H1 (cell line): ENCODE measurements around the gene ARHGEF10L. TPM values are rescaled to one million over a fixed set of nuclear protein-coding genes. Genes with fewer than 3 reads are reported as not detected.

ENCODE experiments used
- CTCF ChIA-PET: fragments of 300-600 bp; sonication (Branson Sonifier 250); formaldehyde crosslinking; loops from one replicate; lab custom pipeline; 2021; ENCODE audit not compliant: partially characterized antibody; lab: Charles Lee
- POLR2A ChIA-PET: fragments of 300-600 bp; sonication (Branson Sonifier 250); formaldehyde crosslinking; loops from one replicate; lab custom pipeline; 2021; ENCODE audit warnings: inconsistent platforms; ENCODE audit not compliant: partially characterized antibody; lab: Charles Lee
- DNase-seq, 2 experiments: peaks; one replicate each; pipeline versions ENCODE4 v3.0.0 to v3.0.0-alpha.2; 2010 to 2022; ENCODE audit warnings: low spot score in 2 of 2, low read depth in 1 of 2, mixed read lengths in 1 of 2
- FAIRE-seq: peaks from 2 replicates; lab custom pipeline; 2011; peaks lifted over from hg19 to GRCh38; lab: Jason Lieb, UNC
- H2AFZ ChIP-seq: 2 replicates; pipeline ENCODE4 v1.8.1; 2012; ENCODE audit warnings: low read length, inconsistent platforms
- H2AK5ac ChIP-seq: 2 replicates; pipeline ENCODE4 v1.6.1; 2013; ENCODE audit warnings: low read depth, low read length
- H2BK120ac ChIP-seq: replicated peaks from 2 replicates; pipeline ENCODE3; 2013; ENCODE audit warnings: low read depth, low read length, inconsistent platforms
- H2BK12ac ChIP-seq: 2 replicates; pipeline ENCODE4 v1.6.1; 2013; ENCODE audit warnings: low read depth, low read length
- H2BK15ac ChIP-seq: 2 replicates; pipeline ENCODE4 v1.6.1; 2013; ENCODE audit warnings: low read length
- H2BK20ac ChIP-seq: 2 replicates; pipeline ENCODE4 v1.6.1; 2013; ENCODE audit warnings: low read length
- H2BK5ac ChIP-seq: 2 replicates; pipeline ENCODE4 v1.6.1; 2013; ENCODE audit warnings: low read depth, low read length
- H3K14ac ChIP-seq: 2 replicates; pipeline ENCODE4 v1.6.1; 2013; ENCODE audit warnings: inconsistent platforms; ENCODE audit not compliant: insufficient read length
- H3K18ac ChIP-seq: 2 replicates; pipeline ENCODE4 v1.6.1; 2013; ENCODE audit warnings: low read length; ENCODE audit errors: extremely low read depth
- H3K23ac ChIP-seq: 2 replicates; pipeline ENCODE4 v1.6.1; 2013; ENCODE audit warnings: inconsistent platforms; ENCODE audit not compliant: insufficient read length
- H3K23me2 ChIP-seq: 2 replicates; pipeline ENCODE4 v1.6.1; 2013; ENCODE audit warnings: low read depth, low read length
- H3K27ac ChIP-seq: 2 replicates; pipeline ENCODE4 v1.6.1; 2011; ENCODE audit warnings: low read depth, low read length, inconsistent platforms
- H3K27me3 ChIP-seq, 4 experiments: replicated peaks in 1 of 4; 1 replicate in 1 of 4; 2 replicates in 3 of 4; pipeline versions ENCODE4 v1.6.1 to v1.8.1; 2011 to 2013; ENCODE audit warnings: low read length in 3 of 4, mild to moderate bottlenecking in 3 of 4, inconsistent platforms in 2 of 4, mixed read lengths in 2 of 4, moderate library complexity in 1 of 4; ENCODE audit not compliant: control insufficient read depth in 3 of 4, insufficient read depth in 3 of 4; ENCODE audit errors: extremely low read depth in 1 of 4
- H3K36me3 ChIP-seq, 4 experiments: 2 replicates each; pipeline versions ENCODE4 v1.6.1 to v1.8.1; 2011 to 2013; ENCODE audit warnings: mild to moderate bottlenecking in 4 of 4, low read length in 3 of 4, moderate library complexity in 2 of 4, control low read depth in 1 of 4, inconsistent platforms in 1 of 4; ENCODE audit not compliant: insufficient read depth in 4 of 4, control insufficient read depth in 2 of 4
- H3K4ac ChIP-seq: replicated peaks from 2 replicates; pipeline ENCODE3; 2013; ENCODE audit warnings: low read length, low read depth, mixed read lengths, inconsistent platforms; ENCODE audit not compliant: insufficient read length
- H3K4me1 ChIP-seq, 4 experiments: replicated peaks in 1 of 4; 1 replicate in 1 of 4; 2 replicates in 3 of 4; pipeline versions ENCODE4 v1.6.1 to v1.8.1; 2011 to 2013; ENCODE audit warnings: low read length in 3 of 4, inconsistent platforms in 2 of 4, mixed read lengths in 1 of 4; ENCODE audit not compliant: insufficient read depth in 4 of 4, control insufficient read depth in 3 of 4
- H3K4me2 ChIP-seq, 2 experiments: 2 replicates each; pipeline versions ENCODE4 v1.6.1 to v1.8.1; 2011 to 2013; ENCODE audit warnings: low read depth in 2 of 2, low read length in 2 of 2, control low read depth in 1 of 2, inconsistent platforms in 1 of 2, mild to moderate bottlenecking in 1 of 2; ENCODE audit not compliant: insufficient read depth in 1 of 2
- H3K4me3 ChIP-seq, 4 experiments: fragments of 200-600, 300-600 bp in 1 of 4; sonication (generic), shearing (Covaris generic), sonication (Bioruptor Twin) in 1 of 4; 2 replicates each; pipeline versions ENCODE4 v1.5.1 to v1.8.1; 2011 to 2016; ENCODE audit warnings: low read length in 4 of 4, low read depth in 3 of 4, control low read depth in 2 of 4, inconsistent platforms in 2 of 4, mild to moderate bottlenecking in 2 of 4, mixed read lengths in 1 of 4, moderate library complexity in 1 of 4; ENCODE audit not compliant: insufficient read depth in 2 of 4; ENCODE audit errors: extremely low read depth in 1 of 4
- H3K56ac ChIP-seq: replicated peaks from 2 replicates; pipeline ENCODE3; 2013; ENCODE audit warnings: low read depth, mild to moderate bottlenecking, mixed read lengths, low read length, inconsistent platforms; ENCODE audit not compliant: insufficient read length
- H3K79me1 ChIP-seq: 2 replicates; pipeline ENCODE4 v1.6.1; 2013; ENCODE audit warnings: low read depth, low read length, control low read depth
- H3K79me2 ChIP-seq, 2 experiments: 2 replicates each; pipeline versions ENCODE4 v1.6.1 to v1.8.1; 2012 to 2013; ENCODE audit warnings: low read length in 2 of 2, mild to moderate bottlenecking in 2 of 2, inconsistent platforms in 1 of 2; ENCODE audit not compliant: insufficient read depth in 2 of 2, control insufficient read depth in 1 of 2
- H3K9ac ChIP-seq, 4 experiments: replicated peaks in 1 of 4; 1 replicate in 1 of 4; 2 replicates in 3 of 4; pipeline versions ENCODE4 v1.6.1 to v1.8.1; 2011 to 2013; ENCODE audit warnings: low read depth in 3 of 4, low read length in 3 of 4, control low read depth in 2 of 4, mild to moderate bottlenecking in 2 of 4, moderate library complexity in 2 of 4, inconsistent platforms in 1 of 4; ENCODE audit errors: extremely low read depth in 1 of 4
- H3K9me3 ChIP-seq, 2 experiments: 2 replicates each; pipeline versions ENCODE4 v1.6.1 to v1.8.1; 2012 to 2013; ENCODE audit warnings: mild to moderate bottlenecking in 2 of 2, moderate library complexity in 2 of 2, control low read depth in 1 of 2, inconsistent platforms in 1 of 2, low read depth in 1 of 2, low read length in 1 of 2, mixed read lengths in 1 of 2; ENCODE audit not compliant: insufficient read depth in 2 of 2
- H4K20me1 ChIP-seq, 2 experiments: replicated peaks in 1 of 2; 2 replicates each; pipeline versions ENCODE3 to v1.8.1; 2011 to 2013; ENCODE audit warnings: inconsistent platforms in 2 of 2, low read length in 2 of 2, mild to moderate bottlenecking in 1 of 2; ENCODE audit not compliant: insufficient read depth in 2 of 2, control insufficient read depth in 1 of 2
- H4K5ac ChIP-seq: 2 replicates; pipeline ENCODE4 v1.6.1; 2013; ENCODE audit warnings: low read length, low read depth, mixed read lengths, inconsistent platforms; ENCODE audit not compliant: insufficient read length
- H4K8ac ChIP-seq: 2 replicates; pipeline ENCODE4 v1.8.0; 2013; ENCODE audit warnings: mild to moderate bottlenecking, moderate library complexity, low read length, inconsistent platforms; ENCODE audit not compliant: insufficient read depth; ENCODE audit errors: extremely low read depth
- H4K91ac ChIP-seq: replicated peaks from 2 replicates; pipeline ENCODE3; 2013; ENCODE audit warnings: low read length, mixed read lengths, inconsistent platforms; ENCODE audit not compliant: insufficient read length
- ATF3 ChIP-seq: IDR thresholded peaks from 2 replicates; pipeline ENCODE4 v1.6.1; 2011; ENCODE audit warnings: low read depth, mild to moderate bottlenecking, low read length; ENCODE audit not compliant: insufficient read depth
- CTCF ChIP-seq, 3 experiments: IDR thresholded peaks; 1 replicate in 2 of 3; 2 replicates in 1 of 3; pipeline versions ENCODE4 v1.5.1 to v1.6.1; 2011; ENCODE audit warnings: low read length in 3 of 3, mild to moderate bottlenecking in 3 of 3, inconsistent platforms in 2 of 3, low read depth in 1 of 3, moderate library complexity in 1 of 3; ENCODE audit not compliant: insufficient read depth in 1 of 3; ENCODE audit errors: control extremely low read depth in 1 of 3
- E2F6 ChIP-seq: IDR thresholded peaks from 2 replicates; pipeline ENCODE4 v1.6.1; 2012; ENCODE audit warnings: inconsistent platforms
- EGR1 ChIP-seq: IDR thresholded peaks from 2 replicates; pipeline ENCODE4 v1.6.1; 2011; ENCODE audit warnings: low read depth, low read length, borderline replicate concordance
- EZH2 ChIP-seq: fragments of 200-600 bp; sonication (generic); IDR thresholded peaks from 2 replicates; pipeline ENCODE4 v1.7.1; 2012; ENCODE audit warnings: low read depth, mild to moderate bottlenecking, moderate library complexity, low read length, inconsistent platforms; ENCODE audit not compliant: severe bottlenecking
- GTF2F1 ChIP-seq: IDR thresholded peaks from 2 replicates; pipeline ENCODE4 v1.6.1; 2012; ENCODE audit warnings: low read depth, low read length, improper control_type of control experiment, borderline replicate concordance
- HDAC2 ChIP-seq, 2 experiments: fragments of 300-600 bp in 1 of 2; sonication (generic) in 1 of 2; IDR thresholded peaks; 2 replicates each; pipeline ENCODE4 v1.6.1; 2011 to 2012; ENCODE audit warnings: low read depth in 2 of 2, low read length in 2 of 2, mild to moderate bottlenecking in 2 of 2, moderate library complexity in 2 of 2, borderline replicate concordance in 1 of 2, inconsistent platforms in 1 of 2
- SAP30 ChIP-seq: fragments of 300-600 bp; sonication (generic); IDR thresholded peaks from 2 replicates; pipeline ENCODE4 v1.7.1; 2012; ENCODE audit warnings: low read length, moderate library complexity, mild to moderate bottlenecking, inconsistent platforms; ENCODE audit not compliant: insufficient read depth, insufficient replicate concordance
- WGBS, 2 experiments: shearing (Covaris generic) in 1 of 2; methylation state at CpG; one replicate each; pipeline versions ENCODE4 v1.1.6 to v1.1.7; 2013 to 2015; ENCODE audit warnings: low lambda C conversion rate in 2 of 2, mixed read lengths in 2 of 2, inconsistent platforms in 1 of 2, low coverage in 1 of 2, missing lambda C conversion rate in 1 of 2; ENCODE audit not compliant: insufficient replicate concordance in 2 of 2, insufficient coverage in 1 of 2, insufficient read length in 1 of 2; ENCODE audit errors: extremely low coverage in 1 of 2, missing lambda C conversion rate in 1 of 2; 5-methylcytosine and 5-hydroxymethylcytosine counted together
- polyA plus RNA-seq, 7 experiments: library from polyadenylated mRNA; depleted of rRNA in 3 of 7; stranded (reverse) in 5 of 7; unstranded in 2 of 7; fragments of >200 nt in 5 of 7; fragments of 200-250 nt in 2 of 7; gene quantifications; 1 replicate in 5 of 7; 2 replicates in 1 of 7; 4 replicates in 1 of 7; pipeline versions ENCODE4 v1.2.1 to v1.2.3, GENCODE V29; 2011 to 2013; ENCODE audit warnings: missing spikeins in 2 of 7, mixed read lengths in 2 of 7
- total RNA-seq: library from RNA; stranded (reverse); fragmentation: NEBNext Ultra II Directional; extraction: Animal tissue kit (Norgen Biotek cat#: 25700); gene quantifications from 2 replicates; pipeline ENCODE4 v1.2.1, GENCODE V29; 2021

Gene ARHGEF10L
- total and polyA plus RNA-seq, 2 of the 8 experiments (the other 6 are each of a cell fraction or from before 2014, with no cell fraction given), result 33.6 to 39.6 TPM

GRCh38 chr1:17621691-17622090 is 82.2 kb downstream of the ARHGEF10L start:
- H3K9me3 ChIP-seq, result no peaks in the 10 kb centered on the region
- H3K27ac ChIP-seq, result no peak overlapping the region
- ChIA-PET POLR2A (interaction anchor here (0.9 kb wide), 1 partner anchor 72 kb away, joined by 3 read pairs; no protein-coding TSS in a partner anchor), CTCF (interaction anchor here (0.8 to 7.2 kb wide), 6 partner anchors 8 to 119 kb away, joined by 3 to 76 read pairs (median 4); no protein-coding TSS in a partner anchor)
- no peaks in the 10 kb centered on the region for H3K27me3 ChIP-seq
- H2BK120ac ChIP-seq, result no peak overlapping the region
- H2BK12ac ChIP-seq, result no peak overlapping the region
- no peak overlapping the region for H2AK5ac ChIP-seq
- no peak overlapping the region for H2BK20ac ChIP-seq
- H4K5ac ChIP-seq, result no peak overlapping the region
- FAIRE-seq (no peak), DNase-seq (no peak)
- no peak overlapping the region for H3K56ac ChIP-seq
- H4K8ac ChIP-seq, result no peak overlapping the region
- peaks cover 0 to 7% (median 5%) of the 10 kb centered on the region in 4 experiments; a peak in 4 of 8 replicates for H3K36me3 ChIP-seq
- H2AFZ ChIP-seq, result no peak overlapping the region
- peaks cover 2 to 8% of the 10 kb centered on the region in 2 experiments for H4K20me1 ChIP-seq
- no peak overlapping the region for H3K18ac ChIP-seq
- no peaks in the 10 kb centered on the region for H3K79me1 ChIP-seq
- H3K14ac ChIP-seq, result no peak overlapping the region
- H2BK5ac ChIP-seq, result no peak overlapping the region
- H3K23ac ChIP-seq, result no peak overlapping the region
- no peak overlapping the region for H4K91ac ChIP-seq
- H3K79me2 ChIP-seq, result no peaks in the 10 kb centered on the region
- H3K4me1 ChIP-seq, result no peaks in the 10 kb centered on the region
- no peak overlapping the region for H3K4ac ChIP-seq
- H3K4me2 ChIP-seq, result no peak overlapping the region
- WGBS, 2 experiments, result 93% methylated on average over 10 of the region's 10 CpGs; no CpG with 5 or more reads in 1 of the 2 experiments
- H3K9ac ChIP-seq, result no peak overlapping the region
- H3K4me3 ChIP-seq, result no peak overlapping the region
- H3K23me2 ChIP-seq, result no peaks in the 10 kb centered on the region
- no peak overlapping the region for H2BK15ac ChIP-seq
- TF ChIP-seq GTF2F1 (no peak), EGR1 (no peak), ATF3 (no peak), E2F6 (no peak), EZH2 (no peak), CTCF (IDR thresholded peaks at IDR 0.05; ENCODE audit: control extremely low read depth in 1 of 3, insufficient read depth in 1 of 3, low read depth in 1 of 3, low read length in 3 of 3) (no peak), SAP30 (no peak), HDAC2 (IDR thresholded peaks at IDR 0.05; ENCODE audit: borderline replicate concordance in 1 of 2, low read depth in 2 of 2, low read length in 2 of 2) (no peak)
